GM23338 (cell line): Measurements from ENCODE around the gene ACOT8. TPM values are rescaled to one million over a fixed set of nuclear protein-coding genes. Genes with fewer than 3 reads are reported as not detected.

ENCODE experiments used
- ATAC-seq: fragments of 200-7000 bp; cut with Tn5 transposase; 3 replicates; pipeline ENCODE4 v1.9.1; 2020
- DNase-seq: peaks from one replicate; pipeline ENCODE4 v3.0.0-alpha.2; 2015; ENCODE audit warnings: low spot score
- H2AFZ ChIP-seq: fragments of 200-600 bp; sonication (generic); 2 replicates; pipeline ENCODE4 v1.8.0; 2016; ENCODE audit warnings: antibody characterized with exemption, mild to moderate bottlenecking, moderate library complexity
- H3F3A ChIP-seq: fragments of 200-600 bp; sonication (generic); replicated peaks from 2 replicates; pipeline ENCODE4 v1.8.0; 2017; ENCODE audit warnings: antibody characterized with exemption, mixed run types, low read depth
- H3K27ac ChIP-seq: fragments of 200-600 bp; sonication (generic); 2 replicates; pipeline ENCODE4 v1.6.1; 2016; ENCODE audit warnings: low read depth
- H3K27me3 ChIP-seq: fragments of 200-600 bp; sonication (generic); 2 replicates; pipeline ENCODE4 v1.8.0; 2016; ENCODE audit warnings: mild to moderate bottlenecking, mixed run types, moderate library complexity; ENCODE audit not compliant: insufficient read depth
- H3K36me3 ChIP-seq: fragments of 200-600 bp; sonication (generic); 2 replicates; pipeline ENCODE4 v1.8.0; 2016; ENCODE audit warnings: mild to moderate bottlenecking; ENCODE audit not compliant: insufficient read depth
- H3K4me1 ChIP-seq: fragments of 200-600 bp; sonication (generic); 2 replicates; pipeline ENCODE4 v1.8.0; 2016; ENCODE audit warnings: mild to moderate bottlenecking, moderate library complexity; ENCODE audit not compliant: insufficient read depth
- H3K4me2 ChIP-seq: fragments of 200-600 bp; sonication (generic); 2 replicates; pipeline ENCODE4 v1.7.1; 2017; ENCODE audit warnings: mixed run types
- H3K4me3 ChIP-seq: fragments of 200-600 bp; sonication (generic); 2 replicates; pipeline ENCODE4 v1.6.1; 2016; ENCODE audit warnings: mixed run types
- H3K79me2 ChIP-seq: fragments of 200-600 bp; sonication (generic); replicated peaks from 2 replicates; pipeline ENCODE4 v1.8.0; 2017; ENCODE audit warnings: mild to moderate bottlenecking; ENCODE audit not compliant: insufficient read depth
- H3K9me2 ChIP-seq: fragments of 200-600 bp; sonication (generic); 2 replicates; pipeline ENCODE4 v1.8.0; 2017; ENCODE audit not compliant: insufficient read depth
- H4K20me1 ChIP-seq: fragments of 200-600 bp; sonication (generic); replicated peaks from 2 replicates; pipeline ENCODE4 v1.8.0; 2017; ENCODE audit warnings: mild to moderate bottlenecking; ENCODE audit not compliant: insufficient read depth
- H3K27ac Mint-ChIP-seq: 2 replicates; pipeline ENCODE4 v1.8.0; 2020; ENCODE audit warnings: inconsistent platforms, mild to moderate bottlenecking, moderate library complexity, mixed read lengths
- H3K27me3 Mint-ChIP-seq: 3 replicates; pipeline ENCODE4 v1.8.0; 2022; ENCODE audit warnings: low read depth, mild to moderate bottlenecking, moderate library complexity, mixed read lengths, inconsistent platforms; ENCODE audit not compliant: insufficient read depth, poor library complexity
- H3K36me3 Mint-ChIP-seq: 3 replicates; pipeline ENCODE4 v1.8.0; 2021; ENCODE audit warnings: low read depth, mild to moderate bottlenecking, inconsistent platforms, moderate library complexity, mixed read lengths
- H3K4me1 Mint-ChIP-seq: 3 replicates; pipeline ENCODE4 v1.8.0; 2020; ENCODE audit warnings: mild to moderate bottlenecking, inconsistent platforms, mixed read lengths
- H3K4me3 Mint-ChIP-seq: 3 replicates; pipeline ENCODE4 v1.8.0; 2021; ENCODE audit warnings: moderate library complexity, mild to moderate bottlenecking, inconsistent platforms, mixed read lengths
- H3K9me3 Mint-ChIP-seq: 3 replicates; pipeline ENCODE4 v1.8.0; 2020; ENCODE audit warnings: moderate library complexity, mild to moderate bottlenecking, inconsistent platforms, mixed read lengths
- ETS1 ChIP-seq: IDR thresholded peaks from 2 replicates; pipeline ENCODE4 v1.6.1; 2016; ENCODE audit warnings: antibody characterized with exemption
- EZH2 ChIP-seq: fragments of 200-600 bp; sonication (generic); IDR thresholded peaks from one replicate; pipeline ENCODE4 v1.8.0; 2017; ENCODE audit warnings: antibody characterized with exemption, mild to moderate bottlenecking, low read depth; ENCODE audit not compliant: unreplicated experiment
- EZH2phosphoT487 ChIP-seq: fragments of 200-600 bp; sonication (generic); IDR thresholded peaks from one replicate; pipeline ENCODE4 v1.8.1; 2018; ENCODE audit warnings: antibody characterized with exemption; ENCODE audit not compliant: unreplicated experiment
- JUNB ChIP-seq: IDR thresholded peaks from one replicate; pipeline ENCODE4 v1.6.1; 2016; ENCODE audit warnings: antibody characterized with exemption; ENCODE audit not compliant: unreplicated experiment
- REST ChIP-seq: IDR thresholded peaks from one replicate; pipeline ENCODE4 v1.6.1; 2018; ENCODE audit warnings: antibody characterized with exemption; ENCODE audit not compliant: unreplicated experiment
- ZNF331 ChIP-seq: fragments of 250-450 bp; sonication (Bioruptor Pico); IDR thresholded peaks from 2 replicates; pipeline ENCODE4 v1.5.0; 2020; ENCODE audit warnings: low read depth, mild to moderate bottlenecking, moderate library complexity
- polyA plus RNA-seq: library from polyadenylated mRNA; unstranded; fragments of >200 nt; fragmentation: Nextera tagmentation; extraction: Ambion mirVana; gene quantifications from 2 replicates; pipeline ENCODE4 v1.2.1, GENCODE V29; 2016
- total RNA-seq: library from RNA; depleted of rRNA; stranded (reverse); fragments of >200 nt; shearing (Covaris generic); gene quantifications from 2 replicates; pipeline ENCODE4 v1.2.3, GENCODE V29; 2014
- TF ChIP-seq, protein P1 (sequence below), 2 experiments: fragments of 200-600 bp in 1 of 2; sonication (generic) in 1 of 2; conservative IDR thresholded peaks; 2 replicates each; pipeline versions ENCODE4 v1.5.1 to v1.6.1; 2016 to 2017; ENCODE audit warnings: antibody characterized with exemption in 2 of 2, low read depth in 2 of 2, mild to moderate bottlenecking in 2 of 2, moderate library complexity in 1 of 2

Gene ACOT8
- total and polyA plus RNA-seq, 2 experiments from 2014 or later = 42.0 to 75.2 TPM

DNA sequence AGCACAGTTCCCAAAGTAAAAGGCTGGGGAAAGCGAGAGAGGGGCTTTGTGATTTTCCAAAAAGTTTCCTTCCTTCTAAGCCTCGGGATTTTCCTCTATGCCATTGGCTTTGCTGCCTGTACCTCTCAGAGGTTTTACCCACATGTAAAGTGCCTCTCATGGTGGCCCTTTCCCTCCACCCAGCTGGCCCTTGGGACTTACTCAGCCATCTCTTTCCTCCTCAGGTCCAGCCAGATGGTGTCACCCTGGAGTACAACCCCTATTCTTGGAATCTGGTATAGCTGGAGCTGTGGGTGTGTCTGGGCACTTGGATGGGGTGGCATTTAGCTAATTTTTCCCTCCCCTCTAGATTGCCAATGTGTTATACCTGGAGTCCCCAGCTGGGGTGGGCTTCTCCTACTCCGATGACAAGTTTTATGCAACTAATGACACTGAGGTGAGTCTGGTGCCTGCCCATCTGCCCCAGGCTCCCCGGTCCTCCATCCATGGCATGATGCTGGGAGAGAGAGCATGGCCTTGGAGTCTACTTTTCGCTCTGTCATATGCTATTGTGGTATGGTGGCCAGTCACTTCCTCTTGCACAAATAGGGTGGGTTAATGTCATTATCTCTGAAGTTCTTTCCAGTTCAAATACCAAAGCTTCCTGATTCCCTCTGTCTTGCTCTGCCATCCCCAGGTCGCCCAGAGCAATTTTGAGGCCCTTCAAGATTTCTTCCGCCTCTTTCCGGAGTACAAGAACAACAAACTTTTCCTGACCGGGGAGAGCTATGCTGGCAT, 35.0 kb upstream of the ACOT8 start:
- Histone ChIP-seq H3K9me2 (no peaks in the 10 kb centered on the region), H4K20me1 (no peaks in the 10 kb centered on the region), H3K27ac (no peak overlapping the region), H3K36me3 (peaks cover 3% of the 10 kb centered on the region; the same call in 1 of the 2 replicates), H3K79me2 (0 out of 2 replicates have a peak, but pooled peaks cover 5% of the 10 kb centered on the region), H3K27me3 (no peaks in the 10 kb centered on the region), H3K4me2 (peak overlapping the region; percentile 99), H3F3A (0 out of 2 replicates have a peak, but pooled peaks cover 6% of the 10 kb centered on the region), H3K4me1 (peaks cover 3% of the 10 kb centered on the region; the same call in 1 of the 2 replicates), H2AFZ (no peak overlapping the region), H3K4me3 (peak overlapping the region; percentile 86)
- H3K27ac Mint-ChIP-seq = no peak overlapping the region
- H3K36me3 Mint-ChIP-seq = peaks cover 27% of the 10 kb centered on the region
- DNase-seq (peak; percentile 21), ATAC-seq (no peak)
- peak overlapping the region; percentile 88 for H3K4me3 Mint-ChIP-seq
- TF ChIP-seq, protein P1, sequence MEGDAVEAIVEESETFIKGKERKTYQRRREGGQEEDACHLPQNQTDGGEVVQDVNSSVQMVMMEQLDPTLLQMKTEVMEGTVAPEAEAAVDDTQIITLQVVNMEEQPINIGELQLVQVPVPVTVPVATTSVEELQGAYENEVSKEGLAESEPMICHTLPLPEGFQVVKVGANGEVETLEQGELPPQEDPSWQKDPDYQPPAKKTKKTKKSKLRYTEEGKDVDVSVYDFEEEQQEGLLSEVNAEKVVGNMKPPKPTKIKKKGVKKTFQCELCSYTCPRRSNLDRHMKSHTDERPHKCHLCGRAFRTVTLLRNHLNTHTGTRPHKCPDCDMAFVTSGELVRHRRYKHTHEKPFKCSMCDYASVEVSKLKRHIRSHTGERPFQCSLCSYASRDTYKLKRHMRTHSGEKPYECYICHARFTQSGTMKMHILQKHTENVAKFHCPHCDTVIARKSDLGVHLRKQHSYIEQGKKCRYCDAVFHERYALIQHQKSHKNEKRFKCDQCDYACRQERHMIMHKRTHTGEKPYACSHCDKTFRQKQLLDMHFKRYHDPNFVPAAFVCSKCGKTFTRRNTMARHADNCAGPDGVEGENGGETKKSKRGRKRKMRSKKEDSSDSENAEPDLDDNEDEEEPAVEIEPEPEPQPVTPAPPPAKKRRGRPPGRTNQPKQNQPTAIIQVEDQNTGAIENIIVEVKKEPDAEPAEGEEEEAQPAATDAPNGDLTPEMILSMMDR (conservative IDR thresholded peaks at IDR 0.05; ENCODE audit: low read depth in 2 of 2) = peak in 1 of 2 experiments; percentile 23; a peak in 1 of 4 replicates
- no peak for TF ChIP-seq ETS1
- peaks cover 14% of the 10 kb centered on the region; the same call in 2 of the 3 replicates for H3K4me1 Mint-ChIP-seq
- H3K27me3 Mint-ChIP-seq = peaks cover 15% of the 10 kb centered on the region
- peaks cover 3% of the 10 kb centered on the region; the same call in 1 of the 3 replicates for H3K9me3 Mint-ChIP-seq

- DNase-seq = peak; percentile 95
- peak; percentile 61 for ATAC-seq
- H3K79me2 ChIP-seq = 0 out of 2 replicates have a peak, but pooled peaks cover 5% of the 10 kb centered on the region
- Mint-ChIP-seq H3K27me3 (peaks cover 18% of the 10 kb centered on the region), H3K4me1 (peaks cover 14% of the 10 kb centered on the region; the same call in 2 of the 3 replicates), H3K27ac (peak within 1 kb of the TSS; percentile 88), H3K36me3 (peaks cover 20% of the 10 kb centered on the region), H3K9me3 (peaks cover 3% of the 10 kb centered on the region; the same call in 1 of the 3 replicates), H3K4me3 (peak within 1 kb of the TSS; percentile 88)
- H3K36me3 ChIP-seq = peaks cover 3% of the 10 kb centered on the region; the same call in 1 of the 2 replicates
- no peak within 1 kb of the TSS for H3K27ac ChIP-seq
- H3K27me3 ChIP-seq = no peaks in the 10 kb centered on the region
- H3K9me2 ChIP-seq = no peaks in the 10 kb centered on the region
- H3K4me1 ChIP-seq = peaks cover 3% of the 10 kb centered on the region; the same call in 1 of the 2 replicates
- 0 out of 2 replicates have a peak, but pooled peaks cover 6% of the 10 kb centered on the region for H3F3A ChIP-seq
- H3K4me3 ChIP-seq = peak within 1 kb of the TSS; percentile 86
- H3K4me2 ChIP-seq = peak within 1 kb of the TSS; percentile 99
- H4K20me1 ChIP-seq = no peaks in the 10 kb centered on the region
- peak within 1 kb of the TSS; percentile 90 for H2AFZ ChIP-seq
- TF ChIP-seq JUNB (no peak), EZH2 (no peak), EZH2phosphoT487 (no peak), REST (no peak), ZNF331 (no peak), ETS1 (peak; percentile 78; the same call in 1 of the 2 replicates)
- TF ChIP-seq, protein P1 (conservative IDR thresholded peaks at IDR 0.05; ENCODE audit: low read depth in 2 of 2) = peak in 1 of 2 experiments; percentile 21; a peak in 2 of 4 replicates
These were observed 34.1 kb upstream of the ACOT8 start, which contains the start of the genes CTSA and NEURL2 for GRCh38 chr20:45890985-45891983. TSS of gene CTSA (plus strand) at chr20:45891335. CDS start at chr20:45891569, 234 bp downstream. TSS of gene NEURL2 (minus strand) at chr20:45891208. CDS start at chr20:45890991, 217 bp downstream.
